Stomach (tissue), 4 donors: Measurements from ENCODE around the gene ZNF628.

Experiments
- CTCF ChIP-seq, 7 experiments: fragments of 450-650 bp in 4 of 7; fragments of 200-600 bp in 3 of 7; sonication (generic) in 3 of 7; IDR thresholded peaks; one replicate each; pipeline ENCODE4 v1.5.1; 2016 to 2019; ENCODE audit warnings: antibody characterized with exemption in 7 of 7, control low read depth in 2 of 7, mild to moderate bottlenecking in 1 of 7
- EP300 ChIP-seq: sonication (generic); formaldehyde crosslinking; IDR thresholded peaks from one replicate; pipeline ENCODE4 v1.6.1; 2017; ENCODE audit warnings: antibody characterized with exemption
- POLR2A ChIP-seq, 4 donors: fragments of 450-650 bp; IDR thresholded peaks; one replicate each; pipeline ENCODE4 v1.6.1; 2016; ENCODE audit warnings: antibody characterized with exemption in 4 of 4, control low read depth in 2 of 4, mild to moderate bottlenecking in 1 of 4, moderate library complexity in 1 of 4
- POLR2AphosphoS5 ChIP-seq, 3 donors: sonication (generic); formaldehyde crosslinking; IDR thresholded peaks; one replicate each; pipeline ENCODE4 v1.6.1; 2016; ENCODE audit warnings: antibody characterized with exemption in 3 of 3

DNA sequence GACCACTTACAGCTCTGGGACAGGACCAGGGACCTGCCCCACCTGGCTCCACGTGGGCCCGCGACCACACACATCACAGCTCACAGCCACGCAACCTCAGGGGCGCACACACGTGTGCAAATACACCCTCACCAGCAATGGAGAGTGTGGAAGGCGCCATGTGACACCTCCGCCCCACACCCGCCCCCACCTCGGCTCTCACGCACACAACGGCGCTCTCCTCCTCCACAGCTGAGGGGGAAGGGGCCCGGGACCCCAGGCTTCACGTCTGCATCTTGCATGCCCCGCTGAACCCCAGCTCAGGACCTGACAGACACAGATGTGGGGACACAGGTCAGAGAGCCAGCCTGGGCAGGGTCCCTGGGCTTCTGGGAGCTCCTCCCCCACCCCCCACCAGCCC, 26.9 kb upstream of the ZNF628 start:
- TF ChIP-seq CTCF (IDR thresholded peaks at IDR 0.05) = no peak
- no peak for TF ChIP-seq POLR2A (IDR thresholded peaks at IDR 0.05)
- no peak for TF ChIP-seq POLR2AphosphoS5 (IDR thresholded peaks at IDR 0.05)
- no peak for TF ChIP-seq EP300
